CD4-positive, alpha-beta memory T cell (primary cell): ENCODE measurements around the gene CPLX1. TPM values are rescaled to one million over a fixed set of nuclear protein-coding genes. Genes with fewer than 3 reads are reported as not detected.

Experiments used
- polyA plus RNA-seq, 2 donors: library from polyadenylated mRNA; unstranded; fragments of 300-500 nt; fragmentation: Illumina TruSeq; gene quantifications; one replicate each; pipeline ENCODE4 v1.2.3, GENCODE V29; 2021
- total RNA-seq, 2 experiments: library from RNA; stranded (reverse); gene quantifications; one replicate each; pipeline ENCODE4 v1.2.3, GENCODE V29; 2021

CPLX1 gene
- total and polyA plus RNA-seq, 4 experiments from 2014 or later: 0.26 to 1.5 (median 0.64) TPM; not detected in 1

Other genes with a start within 250 kb of the CPLX1 start
- gene TMEM271, start 249.8 kb downstream of the CPLX1 start, total RNA-seq: not detected
- gene TMEM271, start 249.8 kb downstream of the CPLX1 start, polyA plus RNA-seq: not detected
- 10 to 100 TPM; 15.4 to 17.6 TPM for gene PDE6B, start 200.6 kb downstream of the CPLX1 start, total RNA-seq
- gene PDE6B, start 200.6 kb downstream of the CPLX1 start, polyA plus RNA-seq: 10 to 100 TPM; 15.3 to 16.0 TPM
- gene ATP5ME, start 151.9 kb downstream of the CPLX1 start, total RNA-seq: 100 to 1,000 TPM; 137 to 152 TPM
- gene ATP5ME, start 151.9 kb downstream of the CPLX1 start, polyA plus RNA-seq: 100 to 1,000 TPM; 419 to 542 TPM
- 10 to 100 TPM; 12.1 to 15.4 TPM for gene MYL5, start 151.6 kb downstream of the CPLX1 start, total RNA-seq
- 1 to 10 TPM; 2.1 to 3.2 TPM for gene MYL5, start 151.6 kb downstream of the CPLX1 start, polyA plus RNA-seq
- gene SLC49A3, start 137.0 kb downstream of the CPLX1 start, total RNA-seq: 1 to 10 TPM; 1.0 to 1.7 TPM
- gene SLC49A3, start 137.0 kb downstream of the CPLX1 start, polyA plus RNA-seq: not detected
- gene PCGF3, start 120.3 kb downstream of the CPLX1 start, total RNA-seq: 10 to 100 TPM; 66.1 to 73.8 TPM
- 1 to 10 TPM; 2.9 to 5.0 TPM for gene PCGF3, start 120.3 kb downstream of the CPLX1 start, polyA plus RNA-seq
- 100 to 1,000 TPM; 185 to 188 TPM for gene GAK, start 106.2 kb upstream of the CPLX1 start, total RNA-seq
- 10 to 100 TPM; 32.5 to 74.8 TPM for gene GAK, start 106.2 kb upstream of the CPLX1 start, polyA plus RNA-seq
- 10 to 100 TPM; 45.7 to 52.3 TPM for gene TMEM175, start 106.3 kb upstream of the CPLX1 start, total RNA-seq
- 10 to 100 TPM; 11.5 to 16.9 TPM for gene TMEM175, start 106.3 kb upstream of the CPLX1 start, polyA plus RNA-seq
- gene DGKQ, start 147.4 kb upstream of the CPLX1 start, total RNA-seq: 10 to 100 TPM; 25.9 to 29.6 TPM
- gene DGKQ, start 147.4 kb upstream of the CPLX1 start, polyA plus RNA-seq: 10 to 100 TPM in 1 of 2 donors, 1 to 10 TPM in 1; 1.9 to 10.6 TPM
- gene IDUA, start 160.9 kb upstream of the CPLX1 start, total RNA-seq: 10 to 100 TPM; 63.0 to 64.1 TPM
- gene IDUA, start 160.9 kb upstream of the CPLX1 start, polyA plus RNA-seq: 10 to 100 TPM in 1 of 2 donors, 1 to 10 TPM in 1; 5.0 to 14.4 TPM
- 1 to 10 TPM in 1 of 2 experiments, under 1 TPM in 1; 0.55 to 1.6 TPM for gene SLC26A1, start 167.3 kb upstream of the CPLX1 start, total RNA-seq
- 1 to 10 TPM in 1 of 2 donors, under 1 TPM in 1; 0.59 to 1.0 TPM for gene SLC26A1, start 167.3 kb upstream of the CPLX1 start, polyA plus RNA-seq
- 10 to 100 TPM; 22.4 TPM for gene FGFRL1, start 185.5 kb upstream of the CPLX1 start, total RNA-seq
- 1 to 10 TPM in 1 of 2 donors, under 1 TPM in 1; 0.64 to 2.3 TPM for gene FGFRL1, start 185.5 kb upstream of the CPLX1 start, polyA plus RNA-seq